ENCODE data around the gene C9orf72.

DNA sequence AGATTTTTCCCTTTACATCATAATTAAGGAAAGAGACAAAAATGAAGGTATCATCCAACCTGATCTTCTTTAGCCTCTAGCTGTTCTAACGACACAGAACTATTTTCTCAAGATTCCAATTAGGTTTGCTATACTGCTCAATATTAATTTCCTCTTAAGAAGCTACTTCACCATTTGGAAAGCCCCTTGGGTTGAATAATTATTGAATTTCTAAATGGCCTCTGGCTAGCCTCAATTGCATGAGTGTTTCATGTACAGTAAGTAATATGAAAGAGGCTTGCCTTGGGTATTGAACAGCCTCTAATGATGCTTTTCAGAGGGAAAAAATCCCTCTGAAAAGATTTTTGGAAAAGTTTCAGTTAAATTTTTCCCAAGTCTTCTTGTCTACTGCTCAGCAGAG, 40.0 kb downstream of the C9orf72 start:
- TF ChIP-seq, protein P1, sequence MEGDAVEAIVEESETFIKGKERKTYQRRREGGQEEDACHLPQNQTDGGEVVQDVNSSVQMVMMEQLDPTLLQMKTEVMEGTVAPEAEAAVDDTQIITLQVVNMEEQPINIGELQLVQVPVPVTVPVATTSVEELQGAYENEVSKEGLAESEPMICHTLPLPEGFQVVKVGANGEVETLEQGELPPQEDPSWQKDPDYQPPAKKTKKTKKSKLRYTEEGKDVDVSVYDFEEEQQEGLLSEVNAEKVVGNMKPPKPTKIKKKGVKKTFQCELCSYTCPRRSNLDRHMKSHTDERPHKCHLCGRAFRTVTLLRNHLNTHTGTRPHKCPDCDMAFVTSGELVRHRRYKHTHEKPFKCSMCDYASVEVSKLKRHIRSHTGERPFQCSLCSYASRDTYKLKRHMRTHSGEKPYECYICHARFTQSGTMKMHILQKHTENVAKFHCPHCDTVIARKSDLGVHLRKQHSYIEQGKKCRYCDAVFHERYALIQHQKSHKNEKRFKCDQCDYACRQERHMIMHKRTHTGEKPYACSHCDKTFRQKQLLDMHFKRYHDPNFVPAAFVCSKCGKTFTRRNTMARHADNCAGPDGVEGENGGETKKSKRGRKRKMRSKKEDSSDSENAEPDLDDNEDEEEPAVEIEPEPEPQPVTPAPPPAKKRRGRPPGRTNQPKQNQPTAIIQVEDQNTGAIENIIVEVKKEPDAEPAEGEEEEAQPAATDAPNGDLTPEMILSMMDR (IDR thresholded peaks at IDR 0.05) = no peak
- TF ChIP-seq POLR2A (IDR thresholded peaks at IDR 0.05) = no peak
